Right lobe of liver (tissue), 6 donors: ENCODE data around the gene IL1RN. TPM values are rescaled to one million over a fixed set of nuclear protein-coding genes. Genes with fewer than 3 reads are reported as not detected.

Source experiments
- ATAC-seq, 4 donors: fragments of 200-7000 bp; cut with Tn5 transposase; one replicate each; pipeline ENCODE4 v1.9.1; 2020; ENCODE audit warnings: mild to moderate bottlenecking in 4 of 4, moderate library complexity in 4 of 4
- DNase-seq, 3 donors: peaks; one replicate each; pipeline ENCODE4 v3.0.0-alpha.2; 2020
- H3K27ac ChIP-seq, 3 donors: fragments of 200-600 bp; one replicate each; pipeline ENCODE4 v1.8.0; 2022
- H3K27me3 ChIP-seq, 2 donors: fragments of 200-600 bp; one replicate each; pipeline ENCODE4 v1.8.0; 2022
- H3K36me3 ChIP-seq, 4 donors: fragments of 200-600 bp; sonication (generic) in 1 of 4; one replicate each; pipeline versions ENCODE4 v1.5.1 to v1.8.0; 2017 to 2022; ENCODE audit warnings: control low read depth in 1 of 4
- H3K4me1 ChIP-seq, 4 donors: fragments of 200-600 bp; sonication (generic) in 1 of 4; one replicate each; pipeline versions ENCODE4 v1.5.1 to v1.8.0; 2017 to 2022; ENCODE audit warnings: control low read depth in 1 of 4
- H3K4me3 ChIP-seq, 3 donors: fragments of 200-600 bp; one replicate each; pipeline ENCODE4 v1.8.0; 2022
- H3K9me3 ChIP-seq, 4 donors: fragments of 200-600 bp; sonication (generic) in 1 of 4; one replicate each; pipeline versions ENCODE4 v1.5.1 to v1.8.0; 2017 to 2022; ENCODE audit warnings: control low read depth in 1 of 4
- POLR2A ChIP-seq: fragments of 450-650 bp; IDR thresholded peaks from one replicate; pipeline ENCODE4 v1.6.1; 2017; ENCODE audit warnings: antibody characterized with exemption, mild to moderate bottlenecking
- WGBS: methylation state at CpG from one replicate; pipeline ENCODE4 v1.1.6; 2018; ENCODE audit warnings: low coverage, low lambda C conversion rate; ENCODE audit not compliant: insufficient coverage; ENCODE audit errors: missing lambda C conversion rate; 5-methylcytosine and 5-hydroxymethylcytosine counted together
- intact Hi-C, 2 donors: fragments of 100-400 bp; cut with DNase I; formaldehyde crosslinking; loops; one replicate each; pipeline versions ENCODE4 v1.11.2 to v1.14.1; 2022
- total RNA-seq, 6 experiments: library from RNA; depleted of rRNA in 2 of 6; stranded (reverse); fragments of >200 nt in 2 of 6; fragmentation: NEBNext Ultra II Directional in 3 of 6; extraction: Animal tissue kit (Norgen Biotek cat#: 25700) in 3 of 6; gene quantifications; one replicate each; pipeline versions ENCODE4 v1.1.0 to v1.2.4, GENCODE V29; 2016 to 2023
- TF ChIP-seq, protein P1 (sequence below), 4 donors: fragments of 200-600 bp in 3 of 4; fragments of 450-650 bp in 1 of 4; IDR thresholded peaks; one replicate each; pipeline versions ENCODE4 v1.5.1 to v1.8.0; 2016 to 2022; ENCODE audit warnings: antibody characterized with exemption in 4 of 4, mild to moderate bottlenecking in 2 of 4
- donor health status: DM: no; HTN: yes; CAD: no.
- donor health status: DM: no; HTN: no; CAD: no.
- donor health status: DM: no; HTN: no; CAD: no.
- donor health status: DM: no; HTN: yes; CAD: no.
- donor health status: DM: no; HTN: yes; CAD: no.

Gene IL1RN
- total RNA-seq, 6 experiments from 2014 or later, result 14.5 to 98.1 (median 43.9) TPM

DNA sequence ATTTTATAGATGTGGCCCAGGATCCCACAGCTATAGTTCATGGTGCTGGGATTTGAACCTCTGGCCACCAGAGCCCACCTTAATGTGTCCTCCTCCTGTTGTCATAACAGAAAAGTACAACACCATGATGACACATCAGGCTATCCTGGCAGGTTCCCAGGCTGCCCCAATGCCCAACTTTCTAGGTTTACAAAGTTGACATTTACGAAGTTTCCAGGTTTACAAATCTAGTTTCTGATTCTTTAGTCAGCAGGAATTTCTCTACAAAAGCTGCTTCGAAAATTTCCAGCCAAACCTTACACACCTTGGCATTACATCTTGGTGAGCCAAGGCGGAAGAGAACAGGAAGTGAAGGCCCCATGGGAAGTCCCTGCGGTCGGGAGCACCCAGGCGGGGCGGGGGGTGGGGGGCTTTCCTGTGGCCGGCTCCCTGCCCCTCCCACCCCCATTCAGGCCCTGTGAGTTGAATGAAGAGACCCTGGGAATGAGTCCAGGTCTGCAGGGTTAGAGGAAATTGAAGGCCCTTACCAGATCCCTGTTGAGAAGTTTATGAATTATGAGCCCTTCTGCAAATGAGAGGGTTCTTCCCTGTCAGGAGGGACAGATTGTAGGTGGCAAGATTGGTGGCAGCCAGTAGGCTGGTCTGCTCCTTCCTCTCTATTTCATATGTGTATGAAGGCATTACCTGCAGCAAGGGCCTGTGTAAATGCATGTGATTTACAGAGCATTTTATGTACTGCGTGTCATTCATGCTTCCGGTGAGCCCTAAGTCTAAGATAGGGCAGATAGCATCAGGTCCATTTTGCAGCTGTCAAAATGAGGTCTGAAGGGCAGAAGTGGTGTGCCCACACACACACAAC lies 11.1 kb upstream of the IL1RN start:
- 67% methylated on average over 3 of the region's 10 CpGs for WGBS
- H3K27me3 ChIP-seq, result no peaks in the 10 kb centered on the region

DNA sequence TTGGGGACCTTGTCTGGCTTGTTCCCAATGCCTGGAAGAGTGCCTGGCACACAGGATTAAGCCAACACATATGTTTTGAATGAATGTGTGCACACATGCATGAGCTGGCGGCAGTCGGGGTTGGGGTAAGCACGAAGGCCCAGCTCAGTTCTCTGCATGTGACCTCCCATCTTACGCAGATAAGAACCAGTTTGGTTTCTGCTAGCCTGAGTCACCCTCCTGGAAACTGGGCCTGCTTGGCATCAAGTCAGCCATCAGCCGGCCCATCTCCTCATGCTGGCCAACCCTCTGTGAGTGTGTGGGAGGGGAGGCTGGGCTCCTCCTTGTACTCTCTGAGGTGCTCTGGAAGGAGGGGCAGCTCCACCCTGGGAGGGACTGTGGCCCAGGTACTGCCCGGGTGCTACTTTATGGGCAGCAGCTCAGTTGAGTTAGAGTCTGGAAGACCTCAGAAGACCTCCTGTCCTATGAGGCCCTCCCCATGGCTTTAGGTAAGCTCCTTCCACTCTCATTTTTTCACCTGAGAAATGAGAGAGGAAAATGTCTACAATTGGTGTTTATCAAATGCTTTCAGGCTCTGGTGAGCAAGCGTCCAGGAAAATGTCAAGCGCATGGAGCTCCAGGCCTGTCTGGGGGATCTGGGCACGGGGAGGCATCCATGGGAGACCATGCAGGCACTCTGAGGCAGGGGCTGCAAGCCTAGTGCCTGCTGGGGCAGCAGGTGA lies 9.7 kb upstream of the IL1RN start:
- peaks cover 0 to 10% (median 3%) of the 10 kb centered on the region in 4 donors for H3K4me1 ChIP-seq
- WGBS, result 79% methylated on average over 7 of the region's 9 CpGs
- no peak for TF ChIP-seq POLR2A
- TF ChIP-seq, protein P1, sequence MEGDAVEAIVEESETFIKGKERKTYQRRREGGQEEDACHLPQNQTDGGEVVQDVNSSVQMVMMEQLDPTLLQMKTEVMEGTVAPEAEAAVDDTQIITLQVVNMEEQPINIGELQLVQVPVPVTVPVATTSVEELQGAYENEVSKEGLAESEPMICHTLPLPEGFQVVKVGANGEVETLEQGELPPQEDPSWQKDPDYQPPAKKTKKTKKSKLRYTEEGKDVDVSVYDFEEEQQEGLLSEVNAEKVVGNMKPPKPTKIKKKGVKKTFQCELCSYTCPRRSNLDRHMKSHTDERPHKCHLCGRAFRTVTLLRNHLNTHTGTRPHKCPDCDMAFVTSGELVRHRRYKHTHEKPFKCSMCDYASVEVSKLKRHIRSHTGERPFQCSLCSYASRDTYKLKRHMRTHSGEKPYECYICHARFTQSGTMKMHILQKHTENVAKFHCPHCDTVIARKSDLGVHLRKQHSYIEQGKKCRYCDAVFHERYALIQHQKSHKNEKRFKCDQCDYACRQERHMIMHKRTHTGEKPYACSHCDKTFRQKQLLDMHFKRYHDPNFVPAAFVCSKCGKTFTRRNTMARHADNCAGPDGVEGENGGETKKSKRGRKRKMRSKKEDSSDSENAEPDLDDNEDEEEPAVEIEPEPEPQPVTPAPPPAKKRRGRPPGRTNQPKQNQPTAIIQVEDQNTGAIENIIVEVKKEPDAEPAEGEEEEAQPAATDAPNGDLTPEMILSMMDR (IDR thresholded peaks at IDR 0.05), result no peak
- no peaks in the 10 kb centered on the region for H3K9me3 ChIP-seq
- no peak for DNase-seq
- peak in 1 of 4 donors; percentile 24 for ATAC-seq
- no peaks in the 10 kb centered on the region for H3K27me3 ChIP-seq
- no peaks in the 10 kb centered on the region for H3K36me3 ChIP-seq
- no peak overlapping the region for H3K4me3 ChIP-seq
- intact Hi-C loops, result no loop called here
- H3K27ac ChIP-seq, result no peak overlapping the region

More for the DNA sequence above, 11.1 kb upstream of the IL1RN start:
- Histone ChIP-seq H3K36me3 (no peaks in the 10 kb centered on the region), H3K9me3 (no peaks in the 10 kb centered on the region), H3K4me3 (no peak overlapping the region), H3K4me1 (peaks cover 0 to 4% (median 0%) of the 10 kb centered on the region in 4 donors), H3K27ac (no peak overlapping the region)
- intact Hi-C loops, result no loop called here
- no peak for ATAC-seq
- DNase-seq, result no peak
- TF ChIP-seq, protein P1 (IDR thresholded peaks at IDR 0.05), result no peak
- no peak for TF ChIP-seq POLR2A

DNA sequence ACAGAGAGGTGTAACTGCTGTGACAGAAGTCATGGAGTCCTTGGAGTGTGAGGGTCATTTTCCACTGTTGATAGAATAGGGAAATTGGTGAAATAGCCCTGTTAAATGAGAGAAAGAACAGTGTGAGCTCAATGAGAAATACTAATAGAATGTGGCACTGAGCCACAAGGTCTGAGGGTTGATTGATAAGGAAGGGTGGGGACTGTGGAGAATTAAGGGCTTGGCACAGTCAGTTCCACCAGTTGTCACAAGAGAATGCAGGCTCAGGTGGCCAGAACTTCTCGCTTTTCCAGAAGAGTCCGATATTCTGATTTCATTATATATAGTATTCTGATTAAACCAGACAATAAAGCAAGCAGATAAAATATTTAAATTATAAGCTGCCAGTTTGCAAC lies 9.1 kb upstream of the IL1RN start:
- no peak overlapping the region for H3K27ac ChIP-seq
- intact Hi-C loops, result no loop called here
- WGBS, result 100% methylated on average over 2 of the region's 2 CpGs
- H3K27me3 ChIP-seq, result no peaks in the 10 kb centered on the region
- no peak for TF ChIP-seq POLR2A
- TF ChIP-seq, protein P1 (IDR thresholded peaks at IDR 0.05), result no peak
- H3K4me3 ChIP-seq, result no peak overlapping the region
- peaks cover 0 to 16% (median 3%) of the 10 kb centered on the region in 4 donors for H3K4me1 ChIP-seq
- no peaks in the 10 kb centered on the region for H3K9me3 ChIP-seq
- ATAC-seq (no peak), DNase-seq (no peak)
- no peaks in the 10 kb centered on the region for H3K36me3 ChIP-seq

DNA sequence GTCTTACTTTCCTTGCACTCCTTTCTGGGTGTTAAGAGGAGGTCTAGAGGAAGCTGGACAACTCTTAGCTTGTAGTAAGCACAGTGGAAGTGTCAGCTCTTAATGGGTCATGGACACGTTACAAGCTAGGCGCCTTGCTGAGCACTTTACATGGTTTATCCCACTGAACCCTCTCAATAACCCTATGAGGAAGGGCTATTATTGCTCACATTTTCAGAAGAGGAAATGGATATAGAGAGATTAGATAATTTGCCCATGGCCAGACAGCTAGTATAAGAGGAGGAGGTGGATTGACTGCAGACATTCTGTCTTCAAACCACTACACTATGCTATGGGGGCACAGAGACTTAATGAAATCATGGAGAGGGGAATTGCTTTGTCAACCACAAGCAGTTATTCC lies 8.3 kb upstream of the IL1RN start:
- Histone ChIP-seq H3K9me3 (no peaks in the 10 kb centered on the region), H3K4me1 (peaks cover 0 to 21% (median 6%) of the 10 kb centered on the region in 4 donors), H3K27ac (no peak overlapping the region), H3K27me3 (no peaks in the 10 kb centered on the region), H3K4me3 (no peak overlapping the region), H3K36me3 (no peaks in the 10 kb centered on the region)
- no peak for DNase-seq
- WGBS, result 88% methylated on average over 2 of the region's 2 CpGs
- ATAC-seq, result no peak
- intact Hi-C loops, result no loop called here
- TF ChIP-seq, protein P1 (IDR thresholded peaks at IDR 0.05), result no peak
- no peak for TF ChIP-seq POLR2A
